ENCODE data around the gene TEC.

DNA sequence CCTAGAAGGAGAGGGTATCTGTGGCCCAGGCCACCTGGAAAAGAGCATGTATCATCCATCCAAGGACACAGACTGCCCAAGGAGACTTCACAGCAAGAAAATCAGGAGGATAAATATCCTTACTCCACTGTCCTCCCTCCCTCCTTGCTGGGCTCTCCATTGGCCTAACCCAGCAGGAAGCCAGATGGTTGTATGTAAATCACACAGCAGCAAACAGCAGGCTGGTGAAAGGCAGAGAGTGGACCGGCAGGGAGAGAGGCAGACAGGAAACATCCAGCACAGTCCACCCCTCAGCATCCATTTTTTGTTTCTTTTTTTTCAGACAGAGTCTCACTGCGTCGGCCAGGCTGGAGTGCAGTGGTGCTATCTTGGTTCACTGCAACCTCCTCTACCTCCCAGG lies 153.1 kb downstream of the TEC start:
- TF ChIP-seq, protein P1, sequence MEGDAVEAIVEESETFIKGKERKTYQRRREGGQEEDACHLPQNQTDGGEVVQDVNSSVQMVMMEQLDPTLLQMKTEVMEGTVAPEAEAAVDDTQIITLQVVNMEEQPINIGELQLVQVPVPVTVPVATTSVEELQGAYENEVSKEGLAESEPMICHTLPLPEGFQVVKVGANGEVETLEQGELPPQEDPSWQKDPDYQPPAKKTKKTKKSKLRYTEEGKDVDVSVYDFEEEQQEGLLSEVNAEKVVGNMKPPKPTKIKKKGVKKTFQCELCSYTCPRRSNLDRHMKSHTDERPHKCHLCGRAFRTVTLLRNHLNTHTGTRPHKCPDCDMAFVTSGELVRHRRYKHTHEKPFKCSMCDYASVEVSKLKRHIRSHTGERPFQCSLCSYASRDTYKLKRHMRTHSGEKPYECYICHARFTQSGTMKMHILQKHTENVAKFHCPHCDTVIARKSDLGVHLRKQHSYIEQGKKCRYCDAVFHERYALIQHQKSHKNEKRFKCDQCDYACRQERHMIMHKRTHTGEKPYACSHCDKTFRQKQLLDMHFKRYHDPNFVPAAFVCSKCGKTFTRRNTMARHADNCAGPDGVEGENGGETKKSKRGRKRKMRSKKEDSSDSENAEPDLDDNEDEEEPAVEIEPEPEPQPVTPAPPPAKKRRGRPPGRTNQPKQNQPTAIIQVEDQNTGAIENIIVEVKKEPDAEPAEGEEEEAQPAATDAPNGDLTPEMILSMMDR (conservative IDR thresholded peaks at IDR 0.05; ENCODE audit: low read depth in 2 of 2), result no peak
- TF ChIP-seq POLR2AphosphoS5 (IDR thresholded peaks at IDR 0.05; ENCODE audit: low read depth), result no peak
- TF ChIP-seq, protein P2, sequence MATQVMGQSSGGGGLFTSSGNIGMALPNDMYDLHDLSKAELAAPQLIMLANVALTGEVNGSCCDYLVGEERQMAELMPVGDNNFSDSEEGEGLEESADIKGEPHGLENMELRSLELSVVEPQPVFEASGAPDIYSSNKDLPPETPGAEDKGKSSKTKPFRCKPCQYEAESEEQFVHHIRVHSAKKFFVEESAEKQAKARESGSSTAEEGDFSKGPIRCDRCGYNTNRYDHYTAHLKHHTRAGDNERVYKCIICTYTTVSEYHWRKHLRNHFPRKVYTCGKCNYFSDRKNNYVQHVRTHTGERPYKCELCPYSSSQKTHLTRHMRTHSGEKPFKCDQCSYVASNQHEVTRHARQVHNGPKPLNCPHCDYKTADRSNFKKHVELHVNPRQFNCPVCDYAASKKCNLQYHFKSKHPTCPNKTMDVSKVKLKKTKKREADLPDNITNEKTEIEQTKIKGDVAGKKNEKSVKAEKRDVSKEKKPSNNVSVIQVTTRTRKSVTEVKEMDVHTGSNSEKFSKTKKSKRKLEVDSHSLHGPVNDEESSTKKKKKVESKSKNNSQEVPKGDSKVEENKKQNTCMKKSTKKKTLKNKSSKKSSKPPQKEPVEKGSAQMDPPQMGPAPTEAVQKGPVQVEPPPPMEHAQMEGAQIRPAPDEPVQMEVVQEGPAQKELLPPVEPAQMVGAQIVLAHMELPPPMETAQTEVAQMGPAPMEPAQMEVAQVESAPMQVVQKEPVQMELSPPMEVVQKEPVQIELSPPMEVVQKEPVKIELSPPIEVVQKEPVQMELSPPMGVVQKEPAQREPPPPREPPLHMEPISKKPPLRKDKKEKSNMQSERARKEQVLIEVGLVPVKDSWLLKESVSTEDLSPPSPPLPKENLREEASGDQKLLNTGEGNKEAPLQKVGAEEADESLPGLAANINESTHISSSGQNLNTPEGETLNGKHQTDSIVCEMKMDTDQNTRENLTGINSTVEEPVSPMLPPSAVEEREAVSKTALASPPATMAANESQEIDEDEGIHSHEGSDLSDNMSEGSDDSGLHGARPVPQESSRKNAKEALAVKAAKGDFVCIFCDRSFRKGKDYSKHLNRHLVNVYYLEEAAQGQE (IDR thresholded peaks at IDR 0.05; ENCODE audit: unreplicated experiment), result no peak
- TF ChIP-seq EZH2 (IDR thresholded peaks at IDR 0.05; ENCODE audit: low read depth, unreplicated experiment), result no peak
- TF ChIP-seq EZH2phosphoT487 (IDR thresholded peaks at IDR 0.05; ENCODE audit: unreplicated experiment), result no peak
